ENCODE results near the gene GNB5.
"Not testable (repeated sequence)": the region's sequence is repeated elsewhere in the genome, so short reads cannot be mapped to it uniquely, and the experiment has no call there.

GNB5 gene

GRCh38 chr15:52206446-52206845 lies 15.3 kb upstream of the GNB5 start:
- DNase-seq: no peak

DNA sequence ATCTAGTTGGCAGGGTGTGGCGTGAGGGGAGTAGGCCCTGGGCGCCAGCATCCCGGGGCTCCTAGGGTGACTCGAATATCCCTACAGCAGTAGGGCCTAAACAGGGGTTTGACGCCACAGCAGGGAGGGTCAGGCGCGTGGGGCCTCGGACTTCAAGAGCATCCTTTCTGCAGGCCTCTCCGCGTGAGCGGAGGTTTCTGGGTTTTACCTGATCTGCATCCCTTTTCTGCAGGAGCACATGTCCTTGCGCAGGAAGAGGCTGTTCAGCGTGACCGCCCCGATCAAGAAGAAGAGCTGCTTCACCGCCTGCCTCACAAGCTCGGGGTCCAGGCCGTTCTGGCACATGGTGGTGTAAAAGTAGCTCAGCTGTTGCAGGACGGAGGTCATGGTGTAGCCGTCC lies 13.5 kb upstream of the GNB5 start:
- DNase-seq: no peak

GRCh38 chr15:52200831-52201365 lies 9.7 kb upstream of the GNB5 start:
- DNase-seq: no peak

- no peak for DNase-seq
These were observed 8.1 kb upstream of the GNB5 start for GRCh38 chr15:52199271-52199670.

GRCh38 chr15:52196891-52197290 lies 5.7 kb upstream of the GNB5 start:
- DNase-seq: no peak

GRCh38 chr15:52193791-52194190 lies 2.6 kb upstream of the GNB5 start:
- no peak for DNase-seq

GRCh38 chr15:52193321-52193720 lies 2.1 kb upstream of the GNB5 start:
- no peak for DNase-seq

DNA sequence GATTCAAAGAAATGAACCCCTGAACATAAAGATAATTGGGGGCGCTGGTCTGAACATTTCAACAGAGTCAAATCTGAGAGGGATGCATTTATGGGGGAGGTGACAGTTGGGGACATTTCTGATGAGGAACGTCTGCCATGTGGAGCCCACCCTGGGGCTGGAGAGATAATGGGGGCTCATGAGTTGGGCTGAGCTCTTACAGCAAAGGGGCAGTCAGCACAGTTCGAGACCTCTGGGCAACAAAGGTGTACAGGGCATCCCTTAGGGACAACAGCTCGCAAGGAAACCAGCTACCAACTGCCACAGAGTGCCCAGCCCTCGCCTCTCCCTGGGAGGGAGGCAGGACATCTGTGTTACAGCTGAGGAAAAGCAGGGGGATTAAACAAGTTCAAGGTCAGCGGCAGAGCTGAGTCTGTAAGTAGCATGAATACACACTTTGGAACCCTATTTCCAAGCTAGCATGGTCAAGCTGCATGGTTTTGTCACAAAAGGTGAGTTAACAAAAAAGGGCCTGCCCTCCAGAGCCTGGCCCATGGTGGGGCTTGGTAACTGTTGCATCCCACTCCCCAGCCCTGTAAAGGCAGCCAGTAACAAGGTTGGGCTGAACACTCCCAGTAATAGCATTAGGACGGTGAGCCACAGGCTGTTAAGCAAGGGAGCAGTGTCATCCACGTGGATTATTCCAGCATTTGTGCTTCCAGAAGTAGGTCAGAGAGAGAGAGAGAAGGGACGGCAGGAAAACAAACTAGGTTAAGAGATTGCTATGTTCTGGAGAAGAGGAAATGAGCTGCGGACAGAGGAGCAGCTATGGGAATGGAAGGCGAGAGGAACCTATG lies 4.3 kb downstream of the GNB5 start:
- no peak for DNase-seq

GRCh38 chr15:52185151-52185561 lies 6.0 kb downstream of the GNB5 start:
- DNase-seq: no peak

DNA sequence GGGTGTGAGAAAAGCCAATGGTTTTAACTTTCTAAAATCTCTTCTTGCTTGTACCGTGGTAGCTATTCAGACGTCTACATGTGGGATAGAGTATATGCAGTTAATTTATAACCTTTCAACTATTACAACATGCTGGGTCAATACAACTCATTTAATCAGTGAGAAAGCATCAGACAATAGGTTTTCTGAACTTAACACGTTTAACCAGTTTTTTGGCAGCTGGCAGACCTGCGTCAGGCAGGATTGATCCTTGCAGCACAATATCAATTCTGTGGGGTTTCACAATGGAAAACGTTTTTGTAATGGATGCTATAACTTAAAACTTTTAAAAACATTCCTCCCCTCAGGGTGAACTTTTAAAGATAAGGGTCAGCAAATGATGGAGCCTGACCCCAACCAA lies 6.5 kb downstream of the GNB5 start:
- DNase-seq: no peak

DNA sequence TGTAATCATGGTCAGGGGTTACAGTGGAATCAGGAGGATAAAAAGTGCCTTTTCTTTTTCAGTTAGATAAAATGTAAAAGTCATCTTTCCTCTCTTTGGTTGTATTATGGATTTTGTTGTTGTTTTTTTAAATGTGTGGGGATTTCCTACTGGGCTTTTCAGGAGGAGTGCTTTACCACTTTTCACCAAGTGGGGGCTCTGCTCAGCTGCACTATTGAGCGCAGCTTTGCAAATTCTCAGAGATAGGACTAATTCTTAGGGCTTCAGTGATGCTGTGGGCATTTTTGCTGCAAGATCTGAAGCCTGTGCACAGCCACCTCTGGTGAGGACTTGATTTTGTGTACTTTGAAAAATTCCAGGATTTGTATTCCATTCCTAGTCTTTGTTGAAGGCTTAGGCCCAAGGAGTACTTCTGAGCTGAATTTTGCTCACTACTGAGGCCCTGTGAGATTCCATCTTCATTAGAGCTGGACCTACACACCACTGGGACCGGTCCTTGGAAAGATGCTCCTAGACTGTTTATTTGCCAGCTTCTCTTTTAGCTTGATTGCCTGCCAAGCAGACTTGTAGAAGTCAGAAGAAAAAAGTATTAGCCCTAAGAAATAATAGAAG lies 7.5 kb downstream of the GNB5 start:
- no peak for DNase-seq

GRCh38 chr15:52181938-52182780 lies 9.0 kb downstream of the GNB5 start:
- DNase-seq: no peak

GRCh38 chr15:52180851-52181450 lies 10.2 kb downstream of the GNB5 start:
- DNase-seq: no peak

DNA sequence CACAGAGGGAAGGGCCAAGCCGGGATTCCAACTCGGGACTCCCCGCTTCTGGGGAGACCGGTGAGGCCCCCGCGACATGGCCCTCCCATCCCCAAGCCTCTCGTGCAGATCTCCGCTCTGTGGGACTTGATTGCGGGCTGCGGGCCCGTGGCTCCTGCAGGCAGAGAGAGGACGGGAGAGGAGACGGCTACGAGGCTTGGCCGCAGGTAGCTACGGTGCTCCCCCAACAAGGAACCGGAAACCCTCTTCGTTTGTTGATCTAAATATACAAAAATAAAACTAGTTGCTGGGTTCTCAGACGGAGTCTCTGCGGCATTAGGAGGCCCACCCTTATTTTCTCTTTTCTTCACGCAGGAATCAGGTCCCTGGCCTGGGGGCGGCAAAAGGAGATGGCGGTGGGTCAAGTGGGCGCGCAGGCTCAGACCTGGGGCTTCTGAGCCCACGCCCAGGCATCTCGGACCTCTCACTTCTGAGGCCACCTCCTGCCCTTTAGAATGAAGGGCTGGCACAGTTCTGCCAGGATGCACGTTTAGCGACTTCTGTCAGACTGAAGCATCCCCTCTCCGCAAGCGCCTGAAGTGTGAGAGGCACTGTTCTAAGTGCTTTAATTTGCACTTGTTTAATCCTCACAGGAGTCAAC lies 10.9 kb downstream of the GNB5 start:
- peak; percentile 73 for DNase-seq

GRCh38 chr15:52179278-52180195 lies 11.7 kb downstream of the GNB5 start:
- peak; percentile 88 for DNase-seq

DNA sequence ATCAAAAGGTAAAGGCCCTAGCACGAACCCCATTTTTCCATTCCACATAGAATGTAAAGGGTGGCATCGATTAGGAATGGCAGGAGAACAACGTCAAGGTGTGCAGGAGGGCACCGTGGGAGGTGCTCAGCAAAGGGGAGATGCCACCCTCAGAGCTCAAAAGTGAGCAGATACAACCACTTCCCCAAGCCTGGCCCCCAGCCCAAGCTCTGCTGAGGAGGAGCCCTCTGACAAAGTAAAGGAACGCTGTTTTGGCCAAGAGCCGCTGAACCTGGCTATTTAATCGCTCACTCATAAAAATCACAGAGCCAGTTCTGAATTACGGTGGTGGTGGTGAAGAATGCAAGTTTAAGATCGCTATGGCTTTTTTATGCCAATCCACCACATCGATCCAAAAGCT lies 12.4 kb downstream of the GNB5 start:
- DNase-seq: no peak

GRCh38 chr15:52172869-52173268 lies 18.3 kb downstream of the GNB5 start:
- no peak for DNase-seq

GRCh38 chr15:52171807-52172206 lies 19.4 kb downstream of the GNB5 start:
- DNase-seq: no peak

DNA sequence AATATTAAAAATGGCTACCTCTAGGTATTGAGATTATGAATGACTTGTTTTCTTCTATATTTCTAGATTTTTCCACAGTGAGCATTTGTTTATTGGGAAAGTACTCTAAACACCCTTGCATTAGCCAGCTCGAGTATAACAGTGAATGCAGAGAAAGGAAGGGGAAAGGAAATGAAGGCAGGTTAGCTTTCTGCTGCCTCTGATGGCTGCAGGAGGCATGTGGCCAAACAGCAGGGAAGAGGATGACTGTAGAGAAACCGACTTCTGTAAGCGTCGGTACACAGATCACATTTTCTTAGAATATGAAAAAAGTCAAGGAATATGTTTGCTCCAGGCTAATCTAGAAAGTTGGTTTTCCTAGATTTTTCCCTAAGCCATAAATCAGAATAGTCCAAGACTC lies 19.8 kb downstream of the GNB5 start:
- peak; percentile 13 for DNase-seq

GRCh38 chr15:52170199-52170598 lies 21.0 kb downstream of the GNB5 start:
- DNase-seq: not testable (repeated sequence)

GRCh38 chr15:52165494-52166131 lies 25.6 kb downstream of the GNB5 start:
- DNase-seq: not testable (repeated sequence)
